KBM-7 (cell line): Measurements from ENCODE around the gene STAP2.
"Not testable (repeated sequence)": the region's sequence is repeated elsewhere in the genome, so short reads cannot be mapped to it uniquely, and the experiment has no call there.

Experiments used
- DNase-seq: peaks from one replicate; pipeline ENCODE4 v3.0.0-alpha.2; 2015
- in situ Hi-C: fragments of 300-500 bp; cut with MboI; formaldehyde crosslinking; loops from 2 replicates; pipeline ENCODE4 v1.14.3; 2020; ENCODE audit warnings: low sequenced_read_pairs, low pct_unique_long_range_greater_than_20kb, mixed read lengths

STAP2 gene

GRCh38 chr19:4284176-4284958, 54.3 kb downstream of the STAP2 start:
- DNase-seq = peak; percentile 54
- in situ Hi-C loops = no loop called here

DNA sequence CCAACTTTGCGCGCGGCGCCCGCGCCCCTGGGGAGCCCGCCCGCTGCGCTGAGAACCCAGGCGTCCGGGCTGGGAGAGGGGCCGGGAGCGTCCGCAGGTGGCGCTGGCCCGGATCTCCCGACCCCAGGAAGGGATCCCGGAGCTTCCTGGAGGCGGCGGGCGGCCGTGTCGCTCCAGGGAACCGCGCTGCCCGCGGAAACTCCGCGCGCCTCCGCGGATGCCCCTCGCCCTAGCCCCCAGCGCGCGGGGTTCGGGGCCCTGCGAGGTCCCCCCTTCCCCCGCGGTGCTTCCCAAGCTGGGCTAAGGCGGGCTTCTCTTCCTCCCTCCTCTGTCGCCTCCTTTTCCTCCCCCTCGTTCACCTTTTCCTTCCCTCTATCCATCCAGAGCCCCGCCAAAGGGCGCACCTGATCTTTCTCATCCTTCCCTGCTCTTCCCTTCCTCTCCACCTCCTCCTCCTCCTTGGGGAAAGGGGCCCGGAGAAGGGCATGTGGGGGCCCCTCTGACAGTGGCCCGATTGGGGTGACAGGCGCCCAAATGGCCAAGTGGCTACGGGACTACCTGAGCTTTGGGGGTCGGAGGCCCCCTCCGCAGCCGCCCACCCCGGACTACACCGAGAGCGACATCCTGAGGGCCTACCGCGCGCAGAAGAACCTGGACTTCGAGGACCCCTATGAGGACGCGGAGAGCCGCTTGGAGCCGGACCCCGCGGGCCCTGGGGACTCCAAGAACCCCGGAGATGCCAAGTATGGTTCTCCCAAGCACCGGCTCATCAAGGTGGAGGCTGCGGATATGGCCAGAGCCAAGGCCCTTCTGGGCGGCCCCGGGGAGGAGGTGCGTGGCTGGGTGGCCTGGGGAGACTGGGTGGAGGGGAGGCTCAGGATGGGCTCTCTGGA, 58.9 kb downstream of the STAP2 start:
- in situ Hi-C loops = no loop called here
- DNase-seq = no peak

GRCh38 chr19:4279267-4279529, 59.4 kb downstream of the STAP2 start:
- DNase-seq = no peak
- in situ Hi-C loops = no loop called here

DNA sequence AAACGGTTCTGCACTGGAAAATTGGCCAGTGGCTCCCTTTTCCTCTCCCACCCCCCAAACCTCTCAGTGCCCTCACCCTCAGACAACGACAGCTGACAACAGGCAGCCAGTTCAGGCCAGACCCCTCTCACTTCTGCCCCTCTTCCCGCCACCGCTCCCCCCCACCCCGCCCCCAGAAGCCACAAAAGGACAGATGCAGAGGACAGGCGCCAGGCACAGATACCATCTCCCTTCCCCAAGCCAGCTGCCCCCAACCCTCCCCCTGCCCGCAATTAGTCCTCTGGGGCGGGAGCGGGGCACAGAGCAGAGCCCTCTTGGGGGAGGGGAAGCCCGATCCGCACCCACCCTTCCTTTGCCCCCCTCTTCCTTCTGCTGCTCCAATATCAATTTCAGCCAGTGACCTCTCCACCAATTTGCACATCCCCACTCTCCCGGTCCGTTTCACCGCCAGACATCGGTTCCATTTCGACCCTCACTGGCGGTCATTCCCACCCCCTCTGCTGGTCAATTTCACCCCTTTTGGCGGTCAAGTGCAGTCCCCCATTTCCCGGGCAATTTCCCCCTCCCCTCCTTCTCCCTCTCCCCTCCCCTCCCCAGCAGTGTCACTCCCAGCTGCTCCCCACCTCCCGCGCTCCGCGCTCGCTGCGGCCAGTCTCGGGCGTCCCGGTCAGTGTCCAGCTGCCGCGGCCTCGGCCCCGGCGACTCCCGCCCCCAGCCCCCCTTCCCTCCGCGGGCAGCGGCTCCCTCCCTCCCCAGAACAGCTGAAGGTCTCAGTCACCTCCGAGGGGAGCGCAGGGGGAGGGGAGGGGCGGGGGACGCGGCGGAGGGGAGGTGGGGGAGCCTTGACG, 60.0 kb downstream of the STAP2 start, which contains the start of gene SHD:
Gene SHD (plus strand): TSS at position 848 of the 848 bp plus-strand sequence. CDS start 798 bp downstream, outside the sequence.
- in situ Hi-C loops = no loop called here

GRCh38 chr19:4278010-4278409, 60.6 kb downstream of the STAP2 start:
- no peak for DNase-seq
- in situ Hi-C loops = no loop called here

More for the DNA sequence above, 60.0 kb downstream of the STAP2 start, which contains the start of gene SHD:
- no peak for DNase-seq

- in situ Hi-C loops = no loop called here
Observed at GRCh38 chr19:4277191-4277696, 61.4 kb downstream of the STAP2 start.

DNA sequence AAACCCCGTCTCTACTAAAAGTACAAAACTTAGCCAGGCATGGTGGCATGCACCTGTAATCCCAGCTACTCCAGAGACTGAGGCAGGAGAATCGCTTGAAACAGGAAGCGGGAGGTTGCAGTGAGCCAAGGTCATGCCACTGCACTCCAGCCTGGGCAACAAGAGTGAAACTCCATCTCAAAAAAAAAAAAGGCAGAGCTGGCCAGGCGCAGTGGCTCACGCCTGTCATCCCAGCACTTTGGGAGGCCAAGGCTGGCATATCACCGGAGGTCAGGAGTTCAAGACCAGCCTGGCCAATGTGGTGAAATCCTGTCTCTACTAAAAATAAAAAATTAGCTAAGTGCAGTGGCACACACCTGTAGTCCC, 64.3 kb downstream of the STAP2 start:
- DNase-seq, in situ Hi-C loops: not testable (repeated sequence)

More at GRCh38 chr19:4277191-4277696, 61.4 kb downstream of the STAP2 start:
- DNase-seq = no peak
